ENCODE measurements around the gene PTPRH. TPM values are rescaled to one million over a fixed set of nuclear protein-coding genes. Genes with fewer than 3 reads are reported as not detected.
A peak's percentile ranks its signal among the peaks of the same experiment; 100 is the strongest.

The PTPRH gene
- total RNA-seq, 2 donors from 2014 or later, result 1.3 to 7.8 TPM

- H3K27me3 ChIP-seq, result peaks cover 24 to 56% of the 10 kb centered on the region in 2 donors
Measured at GRCh38 chr19:55179606-55180484, 29.5 kb downstream of the PTPRH start, which contains the start of gene SYT5. Gene SYT5, minus strand, starts transcription at chr19:55180289. Its CDS starts 1,248 bp downstream, at chr19:55179041.

DNA sequence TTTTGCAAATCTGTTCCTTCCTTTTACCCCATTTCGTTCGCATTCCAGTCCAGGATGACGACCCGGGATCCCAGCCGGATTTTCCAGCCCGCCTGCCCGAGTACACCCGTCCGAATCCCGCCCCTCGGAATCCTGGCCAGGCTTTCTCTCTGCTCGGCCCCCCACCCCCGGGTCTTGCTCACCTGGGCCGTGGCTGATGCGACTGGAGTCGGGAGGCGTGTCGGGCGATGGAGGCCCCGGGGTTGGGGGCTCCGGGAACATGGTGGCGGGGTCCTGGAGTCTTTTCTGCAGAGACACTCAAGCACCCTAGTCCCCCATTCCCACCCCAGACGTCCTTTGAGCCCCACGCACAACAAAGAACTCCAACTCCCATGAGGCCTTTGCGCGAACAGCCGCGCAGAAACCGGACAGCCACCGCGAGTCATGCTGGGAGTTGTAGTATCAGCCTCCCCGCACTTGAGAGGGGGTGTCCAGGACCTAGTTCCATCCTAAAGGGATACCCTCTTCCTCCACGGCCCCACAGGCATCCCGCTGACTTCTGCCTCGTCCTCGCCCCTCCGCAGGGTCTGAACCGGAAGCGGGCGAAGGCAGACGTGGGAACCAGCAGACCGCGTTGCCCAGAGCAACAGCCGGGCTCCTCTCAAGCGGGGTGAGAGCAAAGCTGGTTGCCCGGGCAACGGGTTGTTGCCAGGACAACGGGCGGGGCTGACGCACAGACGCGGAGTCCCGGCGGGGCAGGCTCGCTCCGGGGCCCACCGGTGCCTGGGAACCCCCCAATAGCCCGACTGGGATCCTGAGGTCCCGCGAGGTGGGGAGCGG, 30.3 kb downstream of the PTPRH start:
- DNase-seq (ENCODE audit: low spot score), result no peak
- no peaks in the 10 kb centered on the region for H3K36me3 ChIP-seq
- H3K27me3 ChIP-seq, result peaks cover 26 to 65% of the 10 kb centered on the region in 2 donors
- no peak overlapping the region for H3K27ac ChIP-seq
- peak overlapping the region in 1 of 2 donors; percentile 39 for H3K4me3 ChIP-seq
- no peaks in the 10 kb centered on the region for H3K9me3 ChIP-seq
- TF ChIP-seq CTCF (IDR thresholded peaks at IDR 0.05), result no peak
- peaks cover 0 to 24% of the 10 kb centered on the region in 2 donors for H3K4me1 ChIP-seq

More at GRCh38 chr19:55179606-55180484, 29.5 kb downstream of the PTPRH start, which contains the start of gene SYT5:
- peak within 1 kb of the TSS in 1 of 2 donors; percentile 39 for H3K4me3 ChIP-seq
- no peak within 1 kb of the TSS for H3K27ac ChIP-seq
- H3K4me1 ChIP-seq, result peaks cover 0 to 18% of the 10 kb centered on the region in 2 donors
- DNase-seq (ENCODE audit: low spot score), result no peak
- no peaks in the 10 kb centered on the region for H3K36me3 ChIP-seq
- no peaks in the 10 kb centered on the region for H3K9me3 ChIP-seq
- no peak for TF ChIP-seq CTCF (IDR thresholded peaks at IDR 0.05)

DNA sequence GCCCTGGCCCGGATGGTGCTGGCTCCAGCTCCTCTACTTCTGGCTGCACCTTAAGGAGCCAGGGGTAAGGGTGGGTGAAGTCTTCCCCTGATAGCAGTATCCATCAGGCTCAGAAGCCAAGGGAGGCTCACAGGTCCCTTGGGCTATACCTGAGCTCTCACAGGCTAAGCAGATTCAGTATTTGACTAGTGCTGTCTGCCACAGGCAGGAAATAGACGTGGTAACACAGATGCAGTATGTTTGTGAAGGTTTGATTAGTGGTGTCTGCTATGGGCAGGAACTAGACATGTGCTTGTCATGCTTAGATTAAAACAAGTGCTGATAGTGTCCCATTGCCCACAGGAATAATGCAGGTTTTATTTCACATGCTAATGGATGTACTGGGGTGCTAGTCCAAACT, 33.2 kb downstream of the PTPRH start:
- peaks cover 0 to 33% of the 10 kb centered on the region in 2 donors for H3K4me1 ChIP-seq
- H3K27me3 ChIP-seq, result peaks cover 28 to 75% of the 10 kb centered on the region in 2 donors
- no peaks in the 10 kb centered on the region for H3K9me3 ChIP-seq
- H3K27ac ChIP-seq, result no peak overlapping the region
- H3K36me3 ChIP-seq, result no peaks in the 10 kb centered on the region
- no peak overlapping the region for H3K4me3 ChIP-seq
- no peak for TF ChIP-seq CTCF (IDR thresholded peaks at IDR 0.05)
- no peak for DNase-seq (ENCODE audit: low spot score)

DNA sequence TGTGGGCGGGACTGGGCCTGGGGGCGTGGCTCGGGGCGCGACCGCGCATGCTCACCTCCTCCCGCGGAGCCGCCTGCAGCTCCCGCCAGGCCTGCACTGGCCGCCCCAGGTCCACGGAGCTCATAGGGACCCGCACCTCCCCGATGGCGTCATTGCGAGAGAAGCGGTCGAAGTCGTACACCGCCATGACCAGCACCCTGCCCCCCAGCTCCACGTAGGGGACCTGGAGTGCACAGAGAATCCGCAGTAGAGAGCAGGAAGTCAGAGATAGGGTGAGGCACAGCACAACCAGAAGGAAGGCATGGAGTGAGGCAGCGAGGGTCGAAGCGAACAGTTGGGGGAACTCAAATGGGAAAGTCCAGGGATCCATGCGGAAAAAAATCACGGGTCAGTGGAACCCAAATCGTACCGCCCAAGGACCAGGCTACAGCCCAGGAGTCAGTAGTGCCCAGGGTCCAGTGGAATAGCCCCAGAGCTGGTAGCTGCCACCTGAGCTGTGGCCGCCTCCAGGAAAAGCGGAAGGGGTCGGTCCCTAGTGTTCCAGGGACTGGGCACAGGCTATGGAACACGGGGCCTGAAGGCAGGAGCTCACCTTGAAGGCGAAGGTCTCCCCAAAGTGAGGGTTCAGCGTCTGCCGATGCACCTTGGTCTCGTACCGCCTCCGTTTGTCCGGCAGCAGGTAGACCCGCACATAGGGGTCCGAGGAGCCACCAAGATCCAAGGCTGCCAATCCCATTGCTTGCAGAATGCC, 34.0 kb downstream of the PTPRH start:
- H3K4me1 ChIP-seq, result peaks cover 0 to 32% of the 10 kb centered on the region in 2 donors
- no peaks in the 10 kb centered on the region for H3K36me3 ChIP-seq
- no peaks in the 10 kb centered on the region for H3K9me3 ChIP-seq
- DNase-seq (ENCODE audit: low spot score), result no peak
- no peak overlapping the region for H3K27ac ChIP-seq
- H3K27me3 ChIP-seq, result peaks cover 21 to 69% of the 10 kb centered on the region in 2 donors
- H3K4me3 ChIP-seq, result no peak overlapping the region
- TF ChIP-seq CTCF (IDR thresholded peaks at IDR 0.05), result no peak

- TF ChIP-seq CTCF (IDR thresholded peaks at IDR 0.05), result no peak
- peak overlapping the region in 1 of 2 donors; percentile 45 for H3K4me3 ChIP-seq
Measured at GRCh38 chr19:55174425-55175116, 34.7 kb downstream of the PTPRH start.

More at GRCh38 chr19:55174425-55175116, 34.7 kb downstream of the PTPRH start:
- Histone ChIP-seq H3K27me3 (peaks cover 20 to 62% of the 10 kb centered on the region in 2 donors), H3K36me3 (no peaks in the 10 kb centered on the region), H3K9me3 (no peaks in the 10 kb centered on the region), H3K27ac (no peak overlapping the region), H3K4me1 (peaks cover 0 to 25% of the 10 kb centered on the region in 2 donors)
- DNase-seq (ENCODE audit: low spot score), result no peak

All from right atrium auricular region (tissue), 2 donors.